GM18868 (cell line): ENCODE data around the gene NCOA1.
"Not testable (repeated sequence)": the region's sequence is repeated elsewhere in the genome, so short reads cannot be mapped to it uniquely, and the experiment has no call there.

Source experiments
- ATAC-seq: cut with Tn5 transposase; IDR thresholded peaks from one replicate; pipeline ENCODE4 v1.9.1; 2021; ENCODE audit warnings: mild to moderate bottlenecking, moderate library complexity; ENCODE audit not compliant: unreplicated experiment

Gene NCOA1

DNA sequence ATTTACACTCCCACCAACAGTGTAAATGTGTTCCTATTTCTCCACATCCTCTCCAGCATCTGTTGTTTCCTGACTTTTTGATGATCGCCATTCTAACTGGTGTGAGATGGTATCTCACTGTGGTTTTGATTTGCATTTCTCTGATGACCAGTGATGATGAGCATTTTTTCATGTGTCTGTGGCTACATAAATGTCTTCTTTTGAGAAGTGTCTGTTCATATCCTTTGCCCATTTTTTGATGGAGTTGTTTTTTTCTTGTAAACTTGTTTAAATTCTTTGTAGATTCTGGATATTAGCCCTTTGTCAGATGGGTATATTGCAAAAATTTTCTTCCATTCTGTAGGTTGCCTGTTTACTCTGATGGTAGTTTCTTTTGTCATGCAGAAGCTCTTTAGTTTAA lies 41.0 kb downstream of the NCOA1 start:
- not testable (repeated sequence) for ATAC-seq

DNA sequence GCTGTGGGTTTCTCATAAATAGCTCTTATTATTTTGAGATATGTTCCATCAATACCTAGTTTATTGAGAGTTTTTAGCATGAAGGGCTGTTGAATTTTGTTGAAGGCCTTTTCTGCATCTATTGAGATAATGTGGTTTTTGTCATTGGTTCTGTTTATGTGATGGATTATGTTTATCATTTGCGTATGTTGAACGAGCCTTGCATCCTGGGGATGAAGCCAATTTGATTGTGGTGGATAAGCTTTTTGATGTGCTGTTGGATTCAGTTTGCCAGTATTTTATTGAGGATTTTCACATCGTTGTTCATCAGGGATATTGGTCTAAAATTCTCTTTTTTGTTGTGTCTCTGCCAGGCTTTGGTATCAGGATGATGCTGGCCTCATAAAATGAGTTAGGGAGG lies 42.5 kb downstream of the NCOA1 start:
- not testable (repeated sequence) for ATAC-seq

DNA sequence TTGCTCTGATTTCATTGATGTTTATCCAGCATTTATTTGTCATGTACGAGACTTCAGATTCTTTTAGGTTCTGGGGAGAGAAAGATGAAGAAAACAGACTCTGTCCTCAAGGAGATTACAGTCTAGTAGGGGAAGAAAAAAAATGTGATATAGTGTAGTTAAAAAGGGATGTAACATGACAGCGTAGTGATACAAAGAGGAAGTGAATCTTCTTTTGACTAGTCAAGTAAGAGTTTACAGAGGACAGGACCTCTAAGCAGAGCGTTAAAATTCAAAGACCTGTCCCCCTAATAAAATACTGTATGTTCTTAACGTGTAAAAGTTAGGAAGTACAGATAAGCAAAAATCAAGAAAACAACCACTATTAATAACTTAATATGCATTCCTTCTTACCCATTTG lies 47.7 kb downstream of the NCOA1 start:
- ATAC-seq, result no peak

DNA sequence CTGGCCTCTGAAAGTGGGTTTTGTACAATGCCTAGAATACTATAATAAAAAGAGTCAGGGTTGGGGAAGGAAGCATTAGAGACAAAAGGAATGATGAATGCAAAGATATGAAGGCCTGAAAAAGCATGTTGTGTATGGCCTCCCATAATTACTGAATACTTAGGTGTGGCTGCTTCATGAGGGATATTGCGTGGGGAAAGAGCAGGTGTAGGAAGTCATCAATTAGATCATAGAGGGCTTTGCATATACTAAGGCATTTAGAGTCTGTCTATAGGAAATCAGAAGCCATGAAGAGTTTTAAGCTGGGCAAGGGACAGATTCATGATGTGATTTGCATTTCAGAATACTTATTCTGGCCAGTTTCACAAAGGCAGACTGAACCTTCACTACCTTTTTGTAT lies 48.2 kb downstream of the NCOA1 start:
- ATAC-seq, result no peak

DNA sequence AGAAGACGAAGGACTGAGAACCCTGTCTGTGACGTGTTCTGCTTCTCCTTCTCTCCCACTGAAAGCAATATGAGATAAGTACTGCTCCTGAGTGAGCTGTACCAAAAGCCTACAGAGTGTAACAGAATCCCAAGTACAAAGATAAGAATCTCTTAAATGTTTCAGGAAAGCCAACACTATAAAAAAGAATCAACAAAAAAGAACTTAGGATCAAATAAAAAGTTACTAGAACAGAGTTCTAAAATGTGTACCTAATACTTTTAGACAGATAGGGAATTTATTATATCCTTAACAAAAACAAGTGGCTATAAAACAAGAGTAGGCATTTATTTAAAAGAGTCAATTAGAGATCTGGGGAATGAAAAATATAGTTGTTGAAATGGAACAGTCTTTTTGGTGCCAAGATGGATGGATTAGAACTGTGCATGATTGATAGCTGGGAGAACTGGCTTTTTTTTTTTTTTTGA lies 49.0 kb downstream of the NCOA1 start:
- ATAC-seq, result no peak

DNA sequence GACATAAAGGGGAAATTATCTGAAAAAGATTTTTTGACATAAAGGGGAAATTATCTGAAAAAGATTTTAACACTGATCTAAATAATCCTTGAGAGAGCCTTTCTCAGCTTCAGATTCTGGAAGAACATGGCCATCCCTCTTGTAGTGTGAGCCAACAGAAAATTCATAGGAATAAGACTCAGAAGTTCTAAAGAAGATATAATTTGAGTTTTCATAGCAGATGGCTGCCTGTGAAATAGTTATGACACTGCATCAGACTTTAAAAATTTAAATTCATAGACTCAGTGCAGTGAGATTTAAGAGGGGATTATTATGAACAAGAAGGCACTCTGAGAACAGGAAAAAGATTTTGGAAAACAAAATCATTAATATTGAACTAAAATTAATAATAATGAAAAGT lies 50.6 kb downstream of the NCOA1 start:
- ATAC-seq, result no peak

DNA sequence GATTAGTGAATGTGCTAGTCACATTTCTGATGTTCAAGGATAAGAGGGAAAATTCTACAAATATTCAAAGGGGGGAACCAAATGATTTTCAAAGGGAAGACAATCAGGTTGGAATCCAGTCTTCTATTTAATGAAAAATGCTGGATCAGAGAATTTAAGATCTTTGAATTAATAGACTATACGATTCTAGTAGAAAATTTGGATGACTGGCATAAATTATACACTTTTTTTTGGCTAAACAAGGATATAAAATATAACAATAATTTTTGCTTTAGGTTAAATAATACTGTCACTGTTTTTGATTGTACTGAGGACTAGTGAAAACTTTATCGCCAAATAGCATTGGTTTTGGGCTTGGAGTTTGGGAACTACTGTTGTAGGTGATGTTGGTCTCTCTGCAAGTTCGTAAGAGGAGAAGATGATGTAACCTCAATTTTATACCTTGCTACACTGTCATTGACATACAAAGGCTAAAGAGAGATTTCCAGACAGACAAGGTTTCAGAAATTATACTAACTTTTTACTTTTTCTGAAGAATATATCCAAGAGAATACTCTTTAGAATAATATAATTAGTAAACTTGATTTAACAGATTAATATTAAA lies 51.3 kb downstream of the NCOA1 start:
- no peak for ATAC-seq

DNA sequence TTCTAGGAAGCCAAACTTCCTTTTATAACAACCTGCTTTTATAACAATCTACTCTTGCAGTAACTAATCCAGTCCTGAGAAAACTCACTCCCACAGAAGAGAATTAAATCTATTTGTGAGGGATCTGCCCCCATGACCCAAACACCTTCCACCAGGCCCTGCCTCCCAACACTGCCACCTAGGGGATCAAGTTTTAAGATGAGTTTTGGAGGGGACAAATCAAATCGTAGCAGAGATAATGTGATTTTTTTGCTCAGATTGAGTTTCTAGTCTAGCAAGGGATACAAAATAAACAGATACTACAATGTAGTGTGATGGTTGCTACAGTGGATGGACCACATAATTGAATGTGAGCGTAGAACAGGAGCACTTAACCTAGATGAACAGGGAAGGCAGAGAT lies 52.2 kb downstream of the NCOA1 start:
- ATAC-seq, result no peak

DNA sequence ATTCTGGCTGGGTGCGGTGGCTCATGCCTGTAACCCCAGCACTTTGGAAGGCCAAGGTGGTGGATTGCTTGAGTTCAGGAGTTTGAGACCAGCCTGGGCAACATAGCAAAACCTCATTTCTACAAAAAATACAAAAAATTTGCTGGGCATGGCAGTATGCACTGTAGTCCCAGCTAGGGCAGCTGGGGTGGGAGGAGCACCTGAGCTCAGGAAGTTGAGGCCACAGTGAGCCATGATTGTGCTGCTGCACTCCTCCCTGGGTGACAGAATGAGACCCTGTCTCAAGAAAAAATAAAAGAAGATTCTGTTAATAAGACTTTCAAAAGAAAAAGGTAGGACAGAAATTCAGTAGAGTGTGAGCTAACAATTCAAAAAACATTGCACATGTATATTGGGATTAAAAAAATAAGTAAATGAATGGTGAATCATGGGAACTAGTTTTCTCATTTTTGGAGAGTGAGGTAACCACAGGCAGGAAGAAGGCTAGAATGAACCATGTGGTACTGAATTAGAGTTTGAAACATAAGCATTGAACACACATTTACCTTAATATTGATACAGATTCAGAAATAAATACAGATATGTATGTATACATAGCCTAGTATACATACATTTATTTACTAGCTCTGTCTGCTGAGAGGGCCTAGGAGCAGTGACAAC lies 53.5 kb downstream of the NCOA1 start:
- no peak for ATAC-seq

DNA sequence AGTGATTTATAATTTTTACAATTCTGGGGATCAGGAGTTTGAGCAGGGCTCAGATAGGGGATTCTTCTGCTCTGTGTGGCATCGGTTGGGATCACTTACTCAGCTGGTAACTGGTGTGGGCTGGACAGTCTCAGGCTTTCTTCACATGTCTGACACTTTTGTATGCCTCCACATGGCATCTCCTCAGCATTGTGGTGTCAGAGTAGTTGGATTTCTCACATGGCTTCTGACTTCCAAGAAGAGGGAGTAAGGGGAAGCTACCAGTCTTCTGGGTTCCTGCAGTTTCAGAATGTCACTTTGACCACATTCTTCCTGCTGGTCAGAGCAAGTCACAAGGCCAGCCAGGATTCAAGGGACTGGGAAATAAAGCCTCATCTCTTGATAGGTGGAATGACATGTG lies 55.6 kb downstream of the NCOA1 start:
- no peak for ATAC-seq

DNA sequence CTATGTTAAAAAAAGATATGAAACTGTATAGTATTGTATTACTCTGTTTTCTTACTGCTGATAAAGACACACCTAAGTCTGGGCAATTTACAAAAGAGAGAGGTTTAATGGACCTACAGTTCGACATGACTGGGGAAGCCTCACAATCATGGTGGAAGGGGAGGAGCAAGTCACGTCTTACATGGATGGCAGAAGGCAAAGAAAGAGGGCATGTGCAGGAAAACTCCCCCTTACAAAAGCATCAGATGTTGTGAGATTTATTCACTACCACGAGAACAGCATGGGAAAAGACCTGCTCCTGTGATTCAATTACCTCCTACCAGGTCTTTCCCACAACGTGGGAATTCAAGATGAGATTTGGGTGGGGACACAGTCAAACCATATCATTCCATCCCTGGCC lies 57.0 kb downstream of the NCOA1 start:
- ATAC-seq, result no peak

DNA sequence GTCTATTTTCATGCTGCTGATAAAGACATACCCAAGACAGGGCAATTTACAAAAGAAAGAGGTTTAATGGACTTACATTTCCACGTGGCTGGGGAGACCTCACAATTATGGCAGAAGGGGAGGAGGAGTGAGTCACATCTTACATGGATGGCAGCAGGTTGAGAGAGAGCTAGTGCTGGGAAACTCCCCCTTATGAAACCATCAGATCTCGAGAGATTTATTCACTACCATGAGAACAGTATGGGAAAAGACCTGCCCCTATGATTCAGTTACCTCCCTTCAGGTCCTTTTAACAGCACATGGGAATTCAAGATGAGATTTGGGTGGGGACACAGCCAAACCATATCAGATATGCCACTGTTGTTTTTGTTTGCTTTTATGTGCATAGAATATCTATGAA lies 59.2 kb downstream of the NCOA1 start:
- not testable (repeated sequence) for ATAC-seq

DNA sequence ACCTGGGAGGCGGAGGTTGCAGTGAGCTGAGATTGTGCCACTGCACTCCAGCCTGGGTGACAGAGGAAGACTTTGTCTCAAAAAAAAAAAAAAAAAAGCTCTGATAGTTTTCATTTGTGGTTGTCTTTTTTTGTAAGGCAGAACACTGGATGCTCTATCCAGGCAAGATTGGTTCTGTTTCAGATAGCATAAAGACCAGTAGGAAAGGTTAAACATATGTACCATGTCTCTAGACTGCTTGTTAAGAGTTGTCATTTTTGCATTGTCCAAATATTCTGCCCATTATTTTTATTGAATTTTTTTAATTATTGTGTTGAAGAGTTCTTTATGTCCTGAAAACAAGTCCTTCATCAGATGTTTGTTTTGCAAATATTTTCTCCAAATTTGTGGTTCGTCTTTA lies 60.0 kb downstream of the NCOA1 start:
- ATAC-seq, result no peak

DNA sequence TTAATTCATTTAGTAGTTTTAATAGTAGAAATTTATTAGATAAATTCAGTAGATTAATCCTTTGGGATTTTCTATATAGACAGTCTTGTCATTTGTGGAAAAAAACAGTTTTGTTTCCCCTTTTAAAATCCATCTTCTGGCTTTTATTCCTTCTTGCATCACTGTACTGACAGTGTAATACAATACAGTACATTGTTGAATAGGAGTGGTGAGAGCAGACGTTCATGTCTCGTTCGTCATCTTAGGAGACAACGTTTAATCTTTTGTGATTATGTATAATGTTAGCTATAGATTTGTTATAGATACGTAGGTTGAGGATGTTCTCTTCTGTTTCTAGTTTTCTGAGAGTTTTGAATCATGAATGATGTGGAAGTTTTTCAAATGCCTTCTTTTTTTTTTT lies 61.8 kb downstream of the NCOA1 start:
- ATAC-seq, result no peak

DNA sequence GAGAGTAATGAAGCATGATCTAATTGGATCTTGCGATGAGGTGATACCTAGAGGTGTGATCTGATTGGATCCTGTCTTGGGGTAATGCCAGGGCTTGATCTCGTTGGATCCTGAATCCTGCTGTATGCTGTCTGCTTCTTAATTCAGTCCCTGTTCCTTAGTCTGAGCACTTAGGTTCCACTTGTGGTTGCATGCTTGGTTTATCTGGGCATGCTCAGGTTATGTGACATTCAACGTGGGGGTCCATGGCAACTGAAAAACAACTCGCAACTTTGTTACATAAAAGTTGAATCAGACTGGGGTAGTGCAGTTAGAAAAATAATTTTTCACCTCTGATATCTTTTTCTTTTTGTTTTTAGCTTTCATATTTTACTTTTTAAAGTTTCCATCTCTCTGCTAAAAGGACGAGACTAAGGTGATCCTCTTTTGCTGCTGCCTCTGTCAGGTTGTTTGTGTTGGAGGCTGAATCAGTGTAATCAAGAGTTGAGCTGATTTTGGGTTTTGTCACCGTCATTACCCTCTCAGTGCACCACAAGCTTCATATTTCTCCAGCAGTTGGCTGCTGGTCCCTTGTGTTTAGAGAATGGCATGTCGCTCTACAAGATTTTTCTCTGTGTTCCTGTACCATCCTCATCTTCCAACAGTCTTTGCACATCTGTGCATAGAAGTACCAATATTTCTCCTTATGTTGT lies 67.9 kb downstream of the NCOA1 start:
- no peak for ATAC-seq

DNA sequence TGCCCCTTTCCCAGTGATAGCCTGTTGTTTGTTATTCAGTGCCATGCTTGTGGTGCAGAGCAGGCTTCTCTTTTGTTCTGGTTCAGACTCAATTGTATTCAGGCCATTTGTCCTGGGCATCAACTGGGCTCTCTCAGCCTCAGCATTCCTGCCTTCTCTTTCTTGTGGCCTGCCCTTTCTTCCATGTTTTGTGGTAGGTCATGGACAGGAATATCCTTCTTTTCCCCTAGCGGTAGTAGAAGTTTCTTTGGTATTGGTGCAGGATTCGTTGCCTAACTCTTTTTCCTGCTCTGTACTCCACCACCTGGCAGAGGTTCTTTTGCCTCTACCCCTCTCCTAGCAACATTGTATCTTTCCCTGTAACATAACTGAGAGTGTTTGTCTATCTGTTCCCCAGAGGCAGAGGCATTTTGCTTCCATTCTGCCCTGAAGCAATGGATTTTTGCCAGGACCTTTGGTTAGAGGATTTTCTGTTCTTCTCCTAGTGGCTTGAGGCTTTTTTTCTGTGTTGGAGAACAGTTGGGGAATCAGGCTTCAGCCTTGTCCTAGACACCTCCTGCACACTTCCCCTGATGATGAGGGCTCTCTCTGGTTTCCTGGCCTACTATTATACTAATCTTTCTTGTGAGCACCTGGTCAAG lies 68.5 kb downstream of the NCOA1 start:
- no peak for ATAC-seq

DNA sequence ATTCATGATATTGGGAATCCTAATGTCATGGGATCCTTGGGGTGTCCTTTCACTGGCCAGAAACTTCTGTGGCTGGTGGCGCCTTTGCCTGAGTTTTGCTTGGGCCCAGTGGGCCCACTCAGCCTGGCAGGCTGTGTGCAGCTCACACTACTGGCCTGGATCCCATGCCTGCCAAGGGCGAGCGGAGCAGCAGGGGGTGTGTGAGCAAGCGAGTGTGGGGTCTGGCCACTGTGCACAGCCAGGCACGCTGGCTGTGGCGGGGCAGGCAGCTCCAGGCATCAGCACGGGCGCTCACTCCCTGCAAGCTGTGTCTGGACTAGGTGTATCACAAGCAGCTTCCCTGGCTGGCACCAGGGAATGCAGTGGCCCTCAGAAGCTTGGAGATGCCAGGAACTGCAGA lies 74.5 kb downstream of the NCOA1 start:
- ATAC-seq, result no peak

DNA sequence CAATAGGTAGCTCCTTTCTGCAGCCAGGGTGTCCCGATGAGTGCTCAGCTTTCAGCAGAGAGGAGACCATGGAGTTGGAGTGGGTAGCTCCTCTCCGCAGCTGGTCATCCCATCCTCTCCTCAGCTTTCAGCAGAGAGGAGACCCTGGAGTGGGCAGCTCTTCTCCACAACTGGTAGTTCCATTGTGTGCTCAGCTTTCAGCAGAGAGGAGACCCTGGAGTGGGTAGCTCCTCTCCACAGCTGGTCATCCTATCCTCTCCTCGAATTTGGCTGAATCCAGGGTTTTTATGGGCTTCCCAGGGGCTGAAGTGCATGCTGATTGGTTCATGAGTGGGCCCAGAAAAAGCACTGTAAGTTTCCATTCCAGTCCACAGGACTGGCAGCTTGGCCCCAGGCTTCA lies 75.2 kb downstream of the NCOA1 start:
- no peak for ATAC-seq

DNA sequence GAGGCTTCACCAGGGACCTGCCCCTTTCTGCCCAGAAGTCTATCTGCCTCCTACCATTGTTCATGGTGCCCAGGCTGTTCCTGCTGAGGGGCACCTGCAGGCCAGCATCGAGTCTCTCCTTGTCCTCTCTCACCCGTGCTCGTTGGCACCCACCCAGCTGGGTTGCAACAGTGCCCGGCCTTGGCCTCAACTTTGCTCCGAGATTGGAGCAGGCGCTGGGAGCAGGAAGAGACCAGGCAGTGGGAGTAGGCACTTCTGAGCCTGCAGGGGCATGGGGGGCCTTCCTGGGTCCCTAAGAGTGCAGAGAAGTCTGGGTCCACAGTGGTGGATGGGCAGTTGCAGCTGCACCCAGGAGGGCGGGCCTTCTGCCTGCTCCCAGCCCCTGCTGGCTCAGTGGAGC lies 75.6 kb downstream of the NCOA1 start:
- ATAC-seq, result no peak

DNA sequence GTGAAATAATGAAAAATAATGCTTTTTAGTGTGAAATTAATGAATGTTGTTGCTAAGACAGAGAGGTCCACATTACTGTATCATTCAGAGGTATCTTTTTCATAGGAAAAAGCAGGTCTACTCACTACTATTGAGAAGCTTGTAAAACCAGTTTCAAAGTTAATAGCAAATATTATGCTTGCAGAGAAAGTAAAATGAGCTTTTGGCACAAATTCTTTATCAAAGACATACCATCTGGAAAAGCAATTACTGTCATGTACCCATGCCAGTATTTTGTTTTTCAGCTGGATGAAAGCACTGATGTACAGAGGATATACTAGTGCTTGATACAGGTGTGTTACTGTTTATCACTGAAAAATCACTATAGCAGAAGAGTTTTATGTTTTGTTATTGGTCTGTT lies 77.5 kb downstream of the NCOA1 start:
- ATAC-seq, result no peak

DNA sequence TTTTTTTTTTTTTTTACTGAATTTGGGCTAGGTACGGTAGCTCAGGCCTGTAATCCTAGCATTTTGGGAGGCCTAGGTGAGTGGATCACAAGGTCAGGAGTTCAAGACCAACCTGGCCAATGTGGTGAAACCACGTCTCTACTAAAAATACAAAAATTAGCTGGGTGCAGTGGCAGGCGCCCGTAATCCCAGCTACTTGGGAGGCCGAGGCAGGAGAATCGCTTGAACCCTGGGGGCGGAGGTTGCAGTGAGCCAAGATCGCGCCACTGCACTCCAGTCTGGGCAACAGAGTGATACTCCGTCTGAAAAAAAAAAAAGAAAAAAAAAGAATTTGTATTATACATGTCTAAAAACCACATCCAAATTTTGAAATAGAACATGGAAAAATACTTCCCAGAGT lies 78.5 kb downstream of the NCOA1 start:
- ATAC-seq, result not testable (repeated sequence)

DNA sequence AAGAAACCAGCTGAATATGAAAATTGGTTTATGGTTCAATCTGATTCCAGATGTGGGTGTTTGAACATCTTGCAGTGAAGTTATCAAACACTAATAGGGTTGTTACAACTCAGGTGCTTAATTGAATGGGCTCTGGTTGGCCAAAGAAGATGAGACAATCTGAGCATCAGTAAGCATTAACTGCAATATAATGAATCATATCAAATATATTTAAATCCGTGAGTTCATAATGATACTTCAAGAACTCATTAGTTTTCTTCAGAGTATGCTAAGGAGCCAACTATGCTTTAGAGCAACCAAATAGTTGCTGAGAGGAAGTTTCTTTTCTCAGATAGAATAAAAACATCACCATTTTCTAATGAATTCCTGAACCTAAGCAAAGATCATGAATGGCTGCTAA lies 79.2 kb downstream of the NCOA1 start:
- ATAC-seq, result no peak
